ENCODE measurements around the gene POMGNT1.

GRCh38 chr1:46157916-46158311, 40.3 kb downstream of the POMGNT1 start:
- TF ChIP-seq, protein P1, sequence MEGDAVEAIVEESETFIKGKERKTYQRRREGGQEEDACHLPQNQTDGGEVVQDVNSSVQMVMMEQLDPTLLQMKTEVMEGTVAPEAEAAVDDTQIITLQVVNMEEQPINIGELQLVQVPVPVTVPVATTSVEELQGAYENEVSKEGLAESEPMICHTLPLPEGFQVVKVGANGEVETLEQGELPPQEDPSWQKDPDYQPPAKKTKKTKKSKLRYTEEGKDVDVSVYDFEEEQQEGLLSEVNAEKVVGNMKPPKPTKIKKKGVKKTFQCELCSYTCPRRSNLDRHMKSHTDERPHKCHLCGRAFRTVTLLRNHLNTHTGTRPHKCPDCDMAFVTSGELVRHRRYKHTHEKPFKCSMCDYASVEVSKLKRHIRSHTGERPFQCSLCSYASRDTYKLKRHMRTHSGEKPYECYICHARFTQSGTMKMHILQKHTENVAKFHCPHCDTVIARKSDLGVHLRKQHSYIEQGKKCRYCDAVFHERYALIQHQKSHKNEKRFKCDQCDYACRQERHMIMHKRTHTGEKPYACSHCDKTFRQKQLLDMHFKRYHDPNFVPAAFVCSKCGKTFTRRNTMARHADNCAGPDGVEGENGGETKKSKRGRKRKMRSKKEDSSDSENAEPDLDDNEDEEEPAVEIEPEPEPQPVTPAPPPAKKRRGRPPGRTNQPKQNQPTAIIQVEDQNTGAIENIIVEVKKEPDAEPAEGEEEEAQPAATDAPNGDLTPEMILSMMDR (IDR thresholded peaks at IDR 0.05; ENCODE audit: insufficient read depth, low read length): no peak
- no peak for TF ChIP-seq POLR2AphosphoS5 (IDR thresholded peaks at IDR 0.05; ENCODE audit: low read depth)
- TF ChIP-seq, protein P2, sequence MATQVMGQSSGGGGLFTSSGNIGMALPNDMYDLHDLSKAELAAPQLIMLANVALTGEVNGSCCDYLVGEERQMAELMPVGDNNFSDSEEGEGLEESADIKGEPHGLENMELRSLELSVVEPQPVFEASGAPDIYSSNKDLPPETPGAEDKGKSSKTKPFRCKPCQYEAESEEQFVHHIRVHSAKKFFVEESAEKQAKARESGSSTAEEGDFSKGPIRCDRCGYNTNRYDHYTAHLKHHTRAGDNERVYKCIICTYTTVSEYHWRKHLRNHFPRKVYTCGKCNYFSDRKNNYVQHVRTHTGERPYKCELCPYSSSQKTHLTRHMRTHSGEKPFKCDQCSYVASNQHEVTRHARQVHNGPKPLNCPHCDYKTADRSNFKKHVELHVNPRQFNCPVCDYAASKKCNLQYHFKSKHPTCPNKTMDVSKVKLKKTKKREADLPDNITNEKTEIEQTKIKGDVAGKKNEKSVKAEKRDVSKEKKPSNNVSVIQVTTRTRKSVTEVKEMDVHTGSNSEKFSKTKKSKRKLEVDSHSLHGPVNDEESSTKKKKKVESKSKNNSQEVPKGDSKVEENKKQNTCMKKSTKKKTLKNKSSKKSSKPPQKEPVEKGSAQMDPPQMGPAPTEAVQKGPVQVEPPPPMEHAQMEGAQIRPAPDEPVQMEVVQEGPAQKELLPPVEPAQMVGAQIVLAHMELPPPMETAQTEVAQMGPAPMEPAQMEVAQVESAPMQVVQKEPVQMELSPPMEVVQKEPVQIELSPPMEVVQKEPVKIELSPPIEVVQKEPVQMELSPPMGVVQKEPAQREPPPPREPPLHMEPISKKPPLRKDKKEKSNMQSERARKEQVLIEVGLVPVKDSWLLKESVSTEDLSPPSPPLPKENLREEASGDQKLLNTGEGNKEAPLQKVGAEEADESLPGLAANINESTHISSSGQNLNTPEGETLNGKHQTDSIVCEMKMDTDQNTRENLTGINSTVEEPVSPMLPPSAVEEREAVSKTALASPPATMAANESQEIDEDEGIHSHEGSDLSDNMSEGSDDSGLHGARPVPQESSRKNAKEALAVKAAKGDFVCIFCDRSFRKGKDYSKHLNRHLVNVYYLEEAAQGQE (IDR thresholded peaks at IDR 0.05; ENCODE audit: insufficient replicate concordance, low read depth): no peak

All from HL-60 (cell line).